Activated CD4-positive, alpha-beta memory T cell treated with anti-CD3 and anti-CD28 coated beads, Interleukin-2, amount 10 ng/mL, durations not matched to agents 7 days and 5 days (primary cell): ENCODE data around the gene CDYL. TPM values are rescaled to one million over a fixed set of nuclear protein-coding genes. Genes with fewer than 3 reads are reported as not detected.

Experiments used
- CTCF ChIA-PET: fragments of 350-600 bp; sonication (Branson Sonifier 250); formaldehyde crosslinking; loops from one replicate; lab custom pipeline; 2021; ENCODE audit warnings: antibody characterized with exemption, inconsistent platforms; lab: Charles Lee
- POLR2A ChIA-PET: fragments of 350-600 bp; sonication (Branson Sonifier 250); formaldehyde crosslinking; loops from one replicate; lab custom pipeline; 2021; ENCODE audit warnings: antibody characterized with exemption; lab: Charles Lee
- DNase-seq: peaks from one replicate; pipeline ENCODE4 v3.0.0-alpha.2; 2020
- H3K27ac Mint-ChIP-seq: one replicate; pipeline ENCODE4 v1.8.0; 2021; ENCODE audit warnings: mild to moderate bottlenecking, mixed read lengths
- H3K27me3 Mint-ChIP-seq: one replicate; pipeline ENCODE4 v1.8.0; 2021; ENCODE audit warnings: mixed read lengths
- H3K36me3 Mint-ChIP-seq: one replicate; pipeline ENCODE4 v1.8.0; 2021; ENCODE audit warnings: low read depth, mixed read lengths
- H3K4me1 Mint-ChIP-seq: one replicate; pipeline ENCODE4 v1.8.0; 2021; ENCODE audit warnings: mixed read lengths
- H3K4me3 Mint-ChIP-seq: one replicate; pipeline ENCODE4 v1.8.0; 2021; ENCODE audit warnings: mild to moderate bottlenecking, mixed read lengths
- H3K9me3 Mint-ChIP-seq: one replicate; pipeline ENCODE4 v1.8.0; 2021; ENCODE audit warnings: mixed read lengths
- total RNA-seq, 2 experiments: library from RNA; stranded (reverse); gene quantifications; one replicate each; pipeline ENCODE4 v1.2.3, GENCODE V29; 2021

CDYL gene
- total RNA-seq, 2 experiments from 2014 or later: 27.5 to 30.5 TPM

GRCh38 chr6:4914420-4915159, 138.4 kb downstream of the CDYL start:
- Mint-ChIP-seq H3K36me3 (peaks cover 3% of the 10 kb centered on the region), H3K27ac (no peak overlapping the region), H3K4me1 (peaks cover 12% of the 10 kb centered on the region), H3K27me3 (no peaks in the 10 kb centered on the region), H3K4me3 (no peak overlapping the region), H3K9me3 (no peaks in the 10 kb centered on the region)
- ChIA-PET CTCF (no interaction called here), POLR2A (no interaction called here)
- DNase-seq: no peak

GRCh38 chr6:4916954-4917561, 140.9 kb downstream of the CDYL start:
- H3K36me3 Mint-ChIP-seq: no peaks in the 10 kb centered on the region
- ChIA-PET CTCF (interaction anchor here (1.5 kb wide), 1 partner anchor 11 kb away, joined by 3 read pairs; no protein-coding TSS in a partner anchor), POLR2A (interaction anchor here (1.0 kb wide), 1 partner anchor 9 kb away, joined by 3 read pairs; no protein-coding TSS in a partner anchor)
- DNase-seq: no peak
- H3K4me3 Mint-ChIP-seq: no peak overlapping the region
- no peak overlapping the region for H3K27ac Mint-ChIP-seq
- H3K27me3 Mint-ChIP-seq: no peaks in the 10 kb centered on the region
- H3K9me3 Mint-ChIP-seq: no peaks in the 10 kb centered on the region
- H3K4me1 Mint-ChIP-seq: peaks cover 12% of the 10 kb centered on the region

- Mint-ChIP-seq H3K4me1 (peaks cover 14% of the 10 kb centered on the region), H3K36me3 (no peaks in the 10 kb centered on the region), H3K27me3 (no peaks in the 10 kb centered on the region), H3K9me3 (no peaks in the 10 kb centered on the region), H3K4me3 (no peak overlapping the region), H3K27ac (no peak overlapping the region)
- DNase-seq: no peak
- POLR2A ChIA-PET: no interaction called here
- CTCF ChIA-PET: no interaction called here
These were observed 144.8 kb downstream of the CDYL start for GRCh38 chr6:4920914-4921410.

- ChIA-PET CTCF (no interaction called here), POLR2A (no interaction called here)
- Mint-ChIP-seq H3K4me1 (peaks cover 4% of the 10 kb centered on the region), H3K27ac (no peak overlapping the region), H3K4me3 (no peak overlapping the region), H3K9me3 (no peaks in the 10 kb centered on the region), H3K27me3 (no peaks in the 10 kb centered on the region), H3K36me3 (no peaks in the 10 kb centered on the region)
- no peak for DNase-seq
These were observed 146.4 kb downstream of the CDYL start for GRCh38 chr6:4922488-4923037.

- H3K36me3 Mint-ChIP-seq: no peaks in the 10 kb centered on the region
- no peak for DNase-seq
These were observed 146.9 kb downstream of the CDYL start for GRCh38 chr6:4923081-4923480.

GRCh38 chr6:4924661-4925271, 148.6 kb downstream of the CDYL start:
- H3K9me3 Mint-ChIP-seq: no peaks in the 10 kb centered on the region
- no peak overlapping the region for H3K4me3 Mint-ChIP-seq
- peaks cover 20% of the 10 kb centered on the region for H3K4me1 Mint-ChIP-seq
- CTCF ChIA-PET: interaction anchor here (0.6 to 1.2 kb wide), 2 partner anchors 16 to 134 kb away, joined by 3 to 4 read pairs; no protein-coding TSS in a partner anchor
- H3K27me3 Mint-ChIP-seq: no peaks in the 10 kb centered on the region
- no peaks in the 10 kb centered on the region for H3K36me3 Mint-ChIP-seq
- DNase-seq: no peak
- POLR2A ChIA-PET: no interaction called here
- no peak overlapping the region for H3K27ac Mint-ChIP-seq

More at GRCh38 chr6:4923081-4923480, 146.9 kb downstream of the CDYL start:
- Mint-ChIP-seq H3K9me3 (no peaks in the 10 kb centered on the region), H3K27me3 (no peaks in the 10 kb centered on the region), H3K4me1 (peaks cover 6% of the 10 kb centered on the region), H3K4me3 (no peak overlapping the region), H3K27ac (no peak overlapping the region)
- POLR2A ChIA-PET: no interaction called here
- CTCF ChIA-PET: no interaction called here

- CTCF ChIA-PET: interaction anchor here (1.2 kb wide), 1 partner anchor 15 kb away, joined by 4 read pairs; no protein-coding TSS in a partner anchor
These were observed 149.4 kb downstream of the CDYL start for GRCh38 chr6:4925580-4925979.

GRCh38 chr6:4928426-4928825, 152.2 kb downstream of the CDYL start:
- H3K27ac Mint-ChIP-seq: no peak overlapping the region
- H3K4me3 Mint-ChIP-seq: no peak overlapping the region
- H3K4me1 Mint-ChIP-seq: peaks cover 24% of the 10 kb centered on the region
- POLR2A ChIA-PET: no interaction called here
- no peaks in the 10 kb centered on the region for H3K27me3 Mint-ChIP-seq
- H3K9me3 Mint-ChIP-seq: no peaks in the 10 kb centered on the region
- H3K36me3 Mint-ChIP-seq: no peaks in the 10 kb centered on the region
- CTCF ChIA-PET: interaction anchor here (0.8 to 1.5 kb wide), 3 partner anchors 11 to 869 kb away, joined by 3 to 8 read pairs (median 3); no protein-coding TSS in a partner anchor
- no peak for DNase-seq

More at GRCh38 chr6:4925580-4925979, 149.4 kb downstream of the CDYL start:
- peaks cover 20% of the 10 kb centered on the region for H3K4me1 Mint-ChIP-seq
- no peaks in the 10 kb centered on the region for H3K27me3 Mint-ChIP-seq
- no peak overlapping the region for H3K27ac Mint-ChIP-seq
- H3K4me3 Mint-ChIP-seq: no peak overlapping the region
- POLR2A ChIA-PET: interaction anchor here (1.6 kb wide), 1 partner anchor 9 kb away, joined by 3 read pairs; no protein-coding TSS in a partner anchor
- DNase-seq: no peak
- H3K36me3 Mint-ChIP-seq: no peaks in the 10 kb centered on the region
- H3K9me3 Mint-ChIP-seq: no peaks in the 10 kb centered on the region

GRCh38 chr6:4929097-4929718, 153.0 kb downstream of the CDYL start:
- ChIA-PET CTCF (no interaction called here), POLR2A (no interaction called here)
- Mint-ChIP-seq H3K4me3 (no peak overlapping the region), H3K27me3 (no peaks in the 10 kb centered on the region), H3K27ac (no peak overlapping the region), H3K4me1 (peaks cover 27% of the 10 kb centered on the region), H3K9me3 (no peaks in the 10 kb centered on the region), H3K36me3 (no peaks in the 10 kb centered on the region)
- no peak for DNase-seq

GRCh38 chr6:4930025-4930691, 154.0 kb downstream of the CDYL start:
- no peak overlapping the region for H3K27ac Mint-ChIP-seq
- no peaks in the 10 kb centered on the region for H3K9me3 Mint-ChIP-seq
- H3K4me1 Mint-ChIP-seq: peaks cover 36% of the 10 kb centered on the region
- ChIA-PET CTCF (interaction anchor here (1.0 kb wide), 1 partner anchor 23 kb away, joined by 3 read pairs; no protein-coding TSS in a partner anchor), POLR2A (no interaction called here)
- peaks cover 1% of the 10 kb centered on the region for H3K27me3 Mint-ChIP-seq
- no peaks in the 10 kb centered on the region for H3K36me3 Mint-ChIP-seq
- H3K4me3 Mint-ChIP-seq: no peak overlapping the region
- DNase-seq: no peak

GRCh38 chr6:4931530-4932227, 155.5 kb downstream of the CDYL start:
- DNase-seq: no peak
- H3K27ac Mint-ChIP-seq: no peak overlapping the region
- ChIA-PET CTCF (interaction anchor here (1.0 to 1.5 kb wide), 2 partner anchors 12 to 25 kb away, joined by 3 read pairs; no protein-coding TSS in a partner anchor), POLR2A (no interaction called here)
- H3K27me3 Mint-ChIP-seq: peaks cover 1% of the 10 kb centered on the region
- H3K9me3 Mint-ChIP-seq: no peaks in the 10 kb centered on the region
- H3K36me3 Mint-ChIP-seq: no peaks in the 10 kb centered on the region
- no peak overlapping the region for H3K4me3 Mint-ChIP-seq
- peaks cover 51% of the 10 kb centered on the region for H3K4me1 Mint-ChIP-seq
